Adrenal gland (tissue), 12 donors: ENCODE data around the gene TLE6. TPM values are rescaled to one million over a fixed set of nuclear protein-coding genes. Genes with fewer than 3 reads are reported as not detected.
"Not testable (repeated sequence)": the region's sequence is repeated elsewhere in the genome, so short reads cannot be mapped to it uniquely, and the experiment has no call there.

ENCODE experiments used
- DNase-seq, 7 donors: peaks; one replicate each; pipeline ENCODE4 v3.0.0-alpha.2; 2019 to 2020
- H3K27ac ChIP-seq, 5 donors: fragments of 200-600 bp; sonication (generic) in 4 of 5; 1 replicate in 3 of 5; 2 replicates in 2 of 5; pipeline versions ENCODE4 v1.5.1 to v1.8.0; 2016 to 2020; ENCODE audit warnings: mild to moderate bottlenecking in 1 of 5
- H3K27me3 ChIP-seq: fragments of 200-600 bp; 2 replicates; pipeline ENCODE4 v1.8.0; 2021
- H3K36me3 ChIP-seq, 2 donors: fragments of 200-600 bp; replicated peaks in 1 of 2; 1 replicate in 1 of 2; 2 replicates in 1 of 2; pipeline versions ENCODE4 v1.5.1 to v1.8.0; 2018 to 2022
- H3K4me1 ChIP-seq, 2 donors: fragments of 200-600 bp; replicated peaks in 1 of 2; 1 replicate in 1 of 2; 2 replicates in 1 of 2; pipeline versions ENCODE4 v1.5.1 to v1.8.0; 2018 to 2021
- H3K4me3 ChIP-seq, 4 donors: fragments of 200-600 bp; sonication (generic) in 3 of 4; one replicate each; pipeline ENCODE4 v1.5.1; 2016 to 2018
- H3K9me3 ChIP-seq, 3 donors: fragments of 200-600 bp; sonication (generic) in 1 of 3; replicated peaks in 1 of 3; 1 replicate in 2 of 3; 2 replicates in 1 of 3; pipeline versions ENCODE4 v1.5.1 to v1.8.0; 2016 to 2021
- CTCF ChIP-seq, 6 experiments: fragments of 450-650 bp in 4 of 6; fragments of 200-600 bp in 2 of 6; sonication (generic) in 1 of 6; IDR thresholded peaks; 1 replicate in 5 of 6; 2 replicates in 1 of 6; pipeline versions ENCODE4 v1.5.1 to v1.8.0; 2016 to 2021; ENCODE audit warnings: antibody characterized with exemption in 6 of 6, mild to moderate bottlenecking in 2 of 6, moderate library complexity in 1 of 6
- POLR2A ChIP-seq, 2 donors: fragments of 450-650 bp; IDR thresholded peaks; one replicate each; pipeline ENCODE4 v1.6.1; 2017; ENCODE audit warnings: antibody characterized with exemption in 2 of 2, mild to moderate bottlenecking in 2 of 2, moderate library complexity in 1 of 2
- WGBS, 4 donors: extraction: QIAGEN DNeasy Blood & Tissue Kit in 2 of 4; methylation state at CpG; one replicate each; pipeline versions ENCODE4 v1.1.5 to v1.1.7; 2013 to 2017; 5-methylcytosine and 5-hydroxymethylcytosine counted together
- intact Hi-C, 2 donors: fragments of 100-400 bp; cut with DNase I; formaldehyde crosslinking; loops; one replicate each; pipeline versions ENCODE4 v1.14.1 to v1.15.0; 2022 to 2023
- polyA plus RNA-seq, 3 donors: library from polyadenylated mRNA; stranded (reverse); fragments of 200-250 nt in 2 of 3; fragments of 350-450 nt in 1 of 3; fragmentation: Illumina TruSeq in 1 of 3; extraction: RNeasy Lipid Tissue Mini Kit (QIAGEN cat#74804) in 1 of 3; gene quantifications; one replicate each; pipeline ENCODE4 v1.2.3, GENCODE V29; 2013 to 2014
- total RNA-seq, 9 donors: library from RNA; depleted of rRNA in 4 of 9; stranded (reverse); fragments of >200 nt in 4 of 9; fragments of 120-200 nt in 1 of 9; fragmentation: NEBNext Ultra II Directional in 1 of 9; extraction: Animal tissue kit (Norgen Biotek cat#: 25700) in 1 of 9; gene quantifications; one replicate each; pipeline versions ENCODE4 v1.1.0 to v1.2.4, GENCODE V29; 2013 to 2023
- donor health status: healthy with polysubstance abuse.
- donor health status: Bipolar disorder and iron deficiency.
- donor health status: DM: yes; HTN: yes; CAD: no.
- donor health status: DM: no; HTN: no; CAD: no.
- donor health status: DM: no; HTN: no; CAD: no.
- donor health status: DM: yes; HTN: yes; CAD: no.

TLE6 gene
- total and polyA plus RNA-seq, 12 donors: 0.48 to 13.9 (median 2.0) TPM

GRCh38 chr19:3035542-3036118, 58.3 kb downstream of the TLE6 start:
- intact Hi-C loops: loop anchor here in 1 of 2 donors (10.0 kb wide), 1 partner anchor 61 kb away; the partner anchor contains the start of gene TLE6
- WGBS, 4 donors: 0 to 1% (median 0%) methylated on average over 24 to 29 of the region's 29 CpGs
- H3K9me3 ChIP-seq: no peaks in the 10 kb centered on the region
- peaks cover 26 to 32% of the 10 kb centered on the region in 2 donors for H3K4me1 ChIP-seq
- peak overlapping the region in 2 of 4 donors; percentile 47 to 59 for H3K4me3 ChIP-seq
- no peaks in the 10 kb centered on the region for H3K36me3 ChIP-seq
- peak overlapping the region; percentile 70 to 95 (median 94) for H3K27ac ChIP-seq
- DNase-seq: peak; percentile 99 to 100 (median 100)
- TF ChIP-seq CTCF (IDR thresholded peaks at IDR 0.05) (peak in 2 of 6 experiments; percentile 12 to 28), POLR2A (IDR thresholded peaks at IDR 0.05) (peak in 1 of 2 donors; percentile 77)
- H3K27me3 ChIP-seq: no peaks in the 10 kb centered on the region

GRCh38 chr19:3036119-3036976, 59.0 kb downstream of the TLE6 start:
- peak in 2 of 6 experiments; percentile 1 to 12 for TF ChIP-seq CTCF (IDR thresholded peaks at IDR 0.05)
- TF ChIP-seq POLR2A (IDR thresholded peaks at IDR 0.05): peak in 1 of 2 donors; percentile 59
- no peaks in the 10 kb centered on the region for H3K9me3 ChIP-seq
- 0 to 3% (median 2%) methylated on average over 9 to 44 of the region's 44 CpGs for WGBS, 4 donors
- H3K27ac ChIP-seq: peak overlapping the region; percentile 70 to 95 (median 94)
- H3K36me3 ChIP-seq: no peaks in the 10 kb centered on the region
- H3K27me3 ChIP-seq: no peaks in the 10 kb centered on the region
- peak; percentile 94 to 97 (median 96) for DNase-seq
- peak overlapping the region in 2 of 4 donors; percentile 36 to 59 for H3K4me3 ChIP-seq
- peaks cover 26 to 32% of the 10 kb centered on the region in 2 donors for H3K4me1 ChIP-seq
- intact Hi-C loops: loop anchor here in 1 of 2 donors (10.0 kb wide), 1 partner anchor 62 kb away; the partner anchor contains the start of gene TLE6

GRCh38 chr19:3036977-3037544, 59.7 kb downstream of the TLE6 start:
- peaks cover 26 to 32% of the 10 kb centered on the region in 2 donors for H3K4me1 ChIP-seq
- not testable (repeated sequence) for H3K36me3 ChIP-seq, H3K27me3 ChIP-seq, DNase-seq, H3K9me3 ChIP-seq
- H3K27ac ChIP-seq: peak overlapping the region in 4 of 5 donors; percentile 85 to 95 (median 94)
- intact Hi-C loops: loop anchor here in 1 of 2 donors (10.0 kb wide), 1 partner anchor 62 kb away; the partner anchor contains the start of gene TLE6
- 61 to 78% (median 70%) methylated on average over 10 to 14 of the region's 14 CpGs for WGBS, 4 donors
- H3K4me3 ChIP-seq: peak overlapping the region in 1 of 4 donors; percentile 59

- Histone ChIP-seq H3K4me1 (peaks cover 26 to 32% of the 10 kb centered on the region in 2 donors), H3K9me3 (no peaks in the 10 kb centered on the region), H3K36me3 (no peaks in the 10 kb centered on the region), H3K4me3 (no peak overlapping the region), H3K27me3 (no peaks in the 10 kb centered on the region), H3K27ac (no peak overlapping the region)
- WGBS, 4 donors: 50 to 75% (median 67%) methylated on average over 5 of the region's 5 CpGs
- TF ChIP-seq CTCF (IDR thresholded peaks at IDR 0.05): no peak
- no peak for TF ChIP-seq POLR2A (IDR thresholded peaks at IDR 0.05)
- DNase-seq: peak in 2 of 7 donors; percentile 16 to 35
- intact Hi-C loops: loop anchor here in 1 of 2 donors (10.0 kb wide), 1 partner anchor 63 kb away; the partner anchor contains the start of gene TLE6
Measured at GRCh38 chr19:3038214-3038613, 60.9 kb downstream of the TLE6 start.
